Fibroblast of pulmonary artery (primary cell): Measurements from ENCODE around the gene ZBTB7A.

ENCODE experiments used
- DNase-seq: peaks from one replicate; pipeline ENCODE4 v3.0.0-alpha.2; 2010; ENCODE audit warnings: low read depth
- H3K4me3 ChIP-seq: replicated peaks from 2 replicates; pipeline ENCODE4 v1.5.1; 2011; ENCODE audit warnings: low read depth, mild to moderate bottlenecking, control low read depth, low read length, moderate library complexity
- TF ChIP-seq, protein P1 (sequence below): IDR thresholded peaks from 2 replicates; pipeline ENCODE4 v1.5.1; 2011; ENCODE audit warnings: mild to moderate bottlenecking, control low read depth, low read length, inconsistent platforms; ENCODE audit errors: missing control alignments

ZBTB7A gene

DNA sequence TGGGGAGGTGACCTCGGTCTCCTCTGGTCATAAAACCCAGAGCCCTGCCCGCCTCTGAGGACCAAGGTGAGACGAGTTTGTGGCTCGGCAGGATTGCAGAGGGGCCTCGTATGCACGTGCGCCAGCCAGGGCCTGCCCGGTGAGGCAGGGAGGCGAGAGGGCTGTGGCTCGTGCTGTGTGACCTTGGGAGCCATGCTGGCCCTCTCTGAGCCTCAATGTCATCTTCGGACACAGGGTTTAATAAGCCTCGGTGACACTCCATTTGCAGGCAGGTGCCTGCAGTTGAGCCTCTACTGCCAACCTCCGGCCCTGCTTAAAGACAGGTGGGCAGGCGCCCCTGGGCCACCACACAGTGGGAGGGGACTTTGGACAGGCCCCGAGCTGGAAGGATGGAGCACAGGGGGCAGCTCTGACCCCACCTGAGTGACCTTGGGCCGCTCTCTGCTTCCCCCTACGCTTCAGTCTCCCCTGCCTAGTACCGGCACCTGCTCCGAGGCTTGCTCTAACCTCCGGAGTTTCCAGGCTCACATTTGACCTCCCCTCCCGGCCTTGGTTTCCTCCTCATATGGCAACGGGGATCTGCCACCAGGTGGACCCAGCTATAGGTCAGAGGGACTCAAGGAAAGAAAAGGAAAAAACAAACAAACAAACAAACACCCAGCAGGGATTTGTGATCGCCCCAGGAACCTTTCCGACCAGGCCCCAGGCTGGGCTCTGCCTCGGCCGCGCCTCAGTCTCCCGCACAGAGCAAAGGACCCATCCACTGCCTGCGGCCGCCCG lies 3.1 kb downstream of the ZBTB7A start:
- TF ChIP-seq, protein P1, sequence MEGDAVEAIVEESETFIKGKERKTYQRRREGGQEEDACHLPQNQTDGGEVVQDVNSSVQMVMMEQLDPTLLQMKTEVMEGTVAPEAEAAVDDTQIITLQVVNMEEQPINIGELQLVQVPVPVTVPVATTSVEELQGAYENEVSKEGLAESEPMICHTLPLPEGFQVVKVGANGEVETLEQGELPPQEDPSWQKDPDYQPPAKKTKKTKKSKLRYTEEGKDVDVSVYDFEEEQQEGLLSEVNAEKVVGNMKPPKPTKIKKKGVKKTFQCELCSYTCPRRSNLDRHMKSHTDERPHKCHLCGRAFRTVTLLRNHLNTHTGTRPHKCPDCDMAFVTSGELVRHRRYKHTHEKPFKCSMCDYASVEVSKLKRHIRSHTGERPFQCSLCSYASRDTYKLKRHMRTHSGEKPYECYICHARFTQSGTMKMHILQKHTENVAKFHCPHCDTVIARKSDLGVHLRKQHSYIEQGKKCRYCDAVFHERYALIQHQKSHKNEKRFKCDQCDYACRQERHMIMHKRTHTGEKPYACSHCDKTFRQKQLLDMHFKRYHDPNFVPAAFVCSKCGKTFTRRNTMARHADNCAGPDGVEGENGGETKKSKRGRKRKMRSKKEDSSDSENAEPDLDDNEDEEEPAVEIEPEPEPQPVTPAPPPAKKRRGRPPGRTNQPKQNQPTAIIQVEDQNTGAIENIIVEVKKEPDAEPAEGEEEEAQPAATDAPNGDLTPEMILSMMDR = peak; percentile 4

DNA sequence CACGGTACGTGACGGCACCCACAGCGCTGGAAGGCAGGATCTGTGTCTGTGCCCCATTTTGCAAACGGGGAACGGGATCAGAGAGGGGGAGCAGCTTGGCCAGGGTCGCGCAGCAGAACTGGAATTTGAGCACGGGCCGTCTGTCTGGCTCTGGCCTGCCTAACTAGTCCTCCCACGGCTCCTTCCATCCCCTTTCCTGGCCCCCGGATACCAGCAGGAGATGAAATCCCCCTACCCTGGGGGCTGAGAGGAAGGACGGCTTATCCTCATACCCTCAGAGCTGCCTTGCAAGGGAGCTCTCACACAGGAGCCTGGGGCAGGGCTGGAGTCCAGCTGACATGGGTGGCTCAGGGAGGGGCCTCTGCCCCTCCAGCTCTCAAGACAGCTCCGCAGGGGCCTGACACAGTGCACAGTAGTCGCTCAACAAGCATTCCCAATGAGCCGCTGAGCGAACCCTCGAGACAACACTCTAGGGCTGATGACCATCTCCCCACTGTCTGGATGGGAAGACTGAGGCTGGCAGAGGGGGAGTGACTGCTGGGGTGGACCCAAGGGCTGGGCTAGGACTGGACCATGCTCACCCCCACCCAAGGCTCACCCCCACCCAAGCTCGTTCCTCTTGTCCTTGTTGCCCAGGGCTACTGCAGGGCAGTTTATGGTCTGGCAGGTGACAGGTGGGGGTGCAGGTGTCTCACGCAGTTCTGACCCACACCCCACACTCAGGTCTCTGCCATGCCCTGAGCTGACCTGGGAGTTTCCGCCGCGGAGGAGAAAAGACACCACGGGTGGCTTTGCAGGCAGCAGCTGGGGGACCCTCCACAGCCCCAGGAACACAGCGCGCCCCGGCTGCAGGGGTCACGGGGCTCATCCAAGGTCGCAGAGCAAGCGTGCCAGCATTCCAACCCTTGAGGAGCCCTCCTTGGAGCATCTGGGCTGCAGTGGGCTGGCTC lies 4.0 kb downstream of the ZBTB7A start:
- H3K4me3 ChIP-seq = peak overlapping the region; percentile 14
- TF ChIP-seq, protein P1 = no peak
- no peak for DNase-seq

More for the DNA sequence above, 3.1 kb downstream of the ZBTB7A start:
- peak overlapping the region; percentile 72 for H3K4me3 ChIP-seq
- no peak for DNase-seq

DNA sequence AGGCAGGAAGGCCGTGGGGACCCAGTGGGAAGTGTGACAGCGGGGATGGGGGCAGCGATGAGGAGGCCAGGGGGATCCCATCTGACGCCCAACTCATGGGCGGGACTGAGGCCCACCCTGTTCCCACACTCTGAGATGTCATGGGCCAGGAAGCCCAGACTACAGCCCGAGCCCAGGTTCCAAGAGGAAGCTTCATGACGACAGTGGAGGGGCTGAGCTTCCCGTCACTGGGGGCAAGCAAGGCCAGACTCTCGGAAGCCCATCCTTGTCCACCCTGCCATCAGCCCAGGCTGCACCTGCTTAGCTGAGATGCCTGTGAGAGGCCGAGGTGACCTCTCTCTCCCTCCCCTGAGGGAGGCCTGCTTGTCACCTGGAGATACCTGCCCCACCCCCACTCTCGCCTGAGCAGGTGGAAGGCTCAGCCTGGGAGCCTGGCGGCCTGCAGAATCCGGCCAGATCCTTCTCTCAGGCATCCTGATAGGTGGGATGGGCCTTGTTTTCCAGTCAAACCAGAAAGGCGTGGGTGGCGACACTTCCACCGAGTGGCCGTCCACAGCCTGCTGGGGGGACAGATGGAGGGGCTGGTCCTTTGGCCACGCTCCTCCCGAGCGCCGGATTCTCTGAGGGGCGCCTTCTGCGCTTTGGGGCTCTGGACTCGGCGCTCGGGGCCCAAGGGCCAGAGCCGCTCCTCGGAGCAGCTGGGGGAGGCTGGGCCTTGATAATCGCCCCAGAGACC lies 4.8 kb downstream of the ZBTB7A start:
- TF ChIP-seq, protein P1 = no peak
- DNase-seq = no peak
- H3K4me3 ChIP-seq = no peak overlapping the region

DNA sequence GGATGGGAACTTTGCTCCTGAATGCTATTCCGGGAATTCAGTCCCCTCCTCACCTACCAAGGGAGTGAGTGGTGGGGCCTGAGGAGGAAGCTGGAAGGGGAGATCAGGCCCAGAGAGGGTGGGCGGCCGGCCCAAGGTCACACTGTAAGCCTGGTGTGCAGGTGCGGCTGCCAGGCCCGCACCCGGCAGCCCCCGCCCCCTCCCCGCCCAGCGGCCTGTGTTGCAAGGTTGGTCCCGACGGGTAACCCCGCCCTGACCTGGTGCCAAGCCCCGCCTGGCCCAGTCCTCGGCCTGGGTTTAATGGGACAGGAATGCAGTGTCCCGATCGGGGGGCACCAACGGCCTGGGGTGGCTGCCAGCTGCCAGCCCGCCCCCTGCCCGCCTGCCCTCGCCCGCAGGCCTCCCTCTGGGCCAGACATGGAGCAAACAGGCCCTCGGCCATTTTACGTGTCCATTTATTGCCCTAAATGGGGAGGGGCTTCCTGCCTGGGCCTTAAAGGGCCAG lies 5.5 kb downstream of the ZBTB7A start:
- TF ChIP-seq, protein P1 = no peak
- no peak overlapping the region for H3K4me3 ChIP-seq
- no peak for DNase-seq

DNA sequence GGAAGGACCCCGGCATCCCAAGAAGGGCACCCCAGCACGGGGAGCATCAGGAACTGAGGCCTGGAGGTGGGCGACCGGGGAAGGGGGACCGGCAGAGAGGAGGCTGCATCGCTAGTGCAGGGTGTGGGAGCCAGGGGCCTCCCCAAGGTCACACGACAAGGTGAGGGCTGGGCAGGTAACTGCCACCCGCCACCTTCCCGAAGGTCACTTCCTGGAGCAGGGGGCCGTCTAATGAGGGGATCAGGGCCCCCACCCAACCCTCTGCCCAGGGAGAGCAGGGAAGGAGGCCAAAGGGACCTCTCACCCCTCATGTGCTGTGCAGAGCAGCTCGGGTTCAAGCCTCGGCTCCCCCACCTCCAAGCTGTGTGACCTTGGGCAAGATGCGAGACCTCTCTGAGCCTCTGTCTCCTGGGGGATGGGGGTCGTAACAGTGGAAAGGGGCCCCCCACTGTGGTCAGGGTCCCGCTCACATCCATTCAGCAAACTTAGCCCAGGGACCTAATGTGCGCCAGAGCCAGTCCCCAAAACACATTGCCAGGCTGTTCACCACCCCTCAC lies 6.0 kb downstream of the ZBTB7A start:
- DNase-seq = no peak
- H3K4me3 ChIP-seq = no peak overlapping the region
- TF ChIP-seq, protein P1 = no peak
